GM12878 (cell line): ENCODE results near the gene ASTL. TPM values are rescaled to one million over a fixed set of nuclear protein-coding genes. Genes with fewer than 3 reads are reported as not detected.

Experiments used
- ATF3 ChIP-seq: IDR thresholded peaks from 2 replicates; pipeline ENCODE4 v1.6.1; 2011; ENCODE audit warnings: low read depth, mild to moderate bottlenecking, low read length, moderate library complexity, borderline replicate concordance; ENCODE audit errors: extremely low read depth
- ATF7 ChIP-seq: fragments of 450-650 bp; IDR thresholded peaks from 2 replicates; pipeline ENCODE4 v1.6.1; 2016; ENCODE audit warnings: low read depth, mild to moderate bottlenecking
- CHD2 ChIP-seq: IDR thresholded peaks from 2 replicates; pipeline ENCODE4 v1.6.1; 2011; ENCODE audit warnings: low read depth, low read length, improper control_type of control experiment, borderline replicate concordance
- EGR1 ChIP-seq, 2 experiments: IDR thresholded peaks; 1 replicate in 1 of 2; 2 replicates in 1 of 2; pipeline ENCODE4 v1.6.1; 2011 to 2012; ENCODE audit warnings: low read depth in 2 of 2, low read length in 2 of 2, borderline replicate concordance in 1 of 2, mild to moderate bottlenecking in 1 of 2, moderate library complexity in 1 of 2
- FOXK2 ChIP-seq: fragments of 450-650 bp; IDR thresholded peaks from 2 replicates; pipeline ENCODE4 v1.6.1; 2017; ENCODE audit warnings: mild to moderate bottlenecking, moderate library complexity
- IKZF1 ChIP-seq: fragments of 450-650 bp; conservative IDR thresholded peaks from 2 replicates; pipeline ENCODE4 v1.6.1; 2017; ENCODE audit warnings: antibody characterized with exemption, mild to moderate bottlenecking
- KLF5 ChIP-seq: fragments of 450-650 bp; IDR thresholded peaks from 2 replicates; pipeline ENCODE4 v1.6.1; 2014; ENCODE audit warnings: mild to moderate bottlenecking; ENCODE audit not compliant: partially characterized antibody
- MEF2A ChIP-seq: IDR thresholded peaks from 2 replicates; pipeline ENCODE4 v1.6.1; 2011; ENCODE audit warnings: low read depth, mild to moderate bottlenecking, low read length, moderate library complexity; ENCODE audit not compliant: insufficient read depth
- NFYB ChIP-seq: IDR thresholded peaks from 2 replicates; pipeline ENCODE4 v1.6.1; 2011; ENCODE audit warnings: low read depth, mild to moderate bottlenecking, low read length, improper control_type of control experiment, moderate library complexity; ENCODE audit not compliant: insufficient read depth
- PAX8 ChIP-seq: fragments of 450-650 bp; IDR thresholded peaks from 2 replicates; pipeline ENCODE4 v1.6.1; 2017; ENCODE audit warnings: mild to moderate bottlenecking, moderate library complexity
- POU2F2 ChIP-seq: IDR thresholded peaks from 3 replicates; pipeline ENCODE4 v1.6.1; 2011; ENCODE audit warnings: low read depth, mild to moderate bottlenecking, low read length, borderline replicate concordance
- SMAD1 ChIP-seq: fragments of 450-650 bp; IDR thresholded peaks from 2 replicates; pipeline ENCODE4 v1.6.1; 2018; ENCODE audit warnings: mild to moderate bottlenecking, low read depth; ENCODE audit not compliant: partially characterized antibody
- SP1 ChIP-seq: IDR thresholded peaks from one replicate; pipeline ENCODE4 v1.6.1; 2011; ENCODE audit warnings: low read depth, low read length
- TBL1XR1 ChIP-seq: IDR thresholded peaks from 2 replicates; pipeline ENCODE4 v1.6.1; 2012; ENCODE audit warnings: low read depth, low read length, improper control_type of control experiment
- TCF7 ChIP-seq: IDR thresholded peaks from 2 replicates; pipeline ENCODE4 v1.6.1; 2014; ENCODE audit warnings: antibody characterized with exemption, borderline replicate concordance
- ZBTB11 ChIP-seq: fragments of 450-650 bp; formaldehyde crosslinking; IDR thresholded peaks from 2 replicates; pipeline ENCODE4 v1.5.0; 2022; ENCODE audit warnings: mild to moderate bottlenecking, missing genetic modification characterization
- ZNF217 ChIP-seq: fragments of 450-650 bp; IDR thresholded peaks from 2 replicates; pipeline ENCODE4 v1.6.1; 2017; ENCODE audit warnings: antibody characterized with exemption, mild to moderate bottlenecking
- polyA plus RNA-seq, 11 experiments: library from polyadenylated mRNA; depleted of rRNA in 4 of 11; unstranded in 6 of 11; stranded (reverse) in 5 of 11; fragments of >200 nt; fragmentation: Nextera tagmentation in 4 of 11; fragmentation: Illumina TruSeq in 1 of 11; extraction: Ambion mirVana in 4 of 11; extraction: Trizol in 1 of 11; gene quantifications; 1 replicate in 1 of 11; 2 replicates in 10 of 11; pipeline versions ENCODE4 v1.2.1 to v1.2.3, GENCODE V29; 2011 to 2016; ENCODE audit warnings: inconsistent platforms in 2 of 11, missing spikeins in 2 of 11, low read depth in 1 of 11
- total RNA-seq, 4 experiments: library from RNA; depleted of rRNA in 3 of 4; stranded (reverse); fragments of >200 nt in 3 of 4; fragmentation: Illumina TruSeq in 1 of 4; extraction: Trizol in 1 of 4; gene quantifications; 2 replicates each; pipeline versions ENCODE4 v1.2.1 to v1.2.3, GENCODE V29; 2013 to 2021
- TF ChIP-seq, protein P1 (sequence below): IDR thresholded peaks from 2 replicates; pipeline ENCODE4 v1.6.1; 2012; ENCODE audit warnings: low read depth, low read length, improper control_type of control experiment
- TF ChIP-seq, protein P2 (sequence below): fragments of 450-650 bp; formaldehyde crosslinking; IDR thresholded peaks from 2 replicates; pipeline ENCODE4 v1.4.0; 2020; ENCODE audit warnings: mild to moderate bottlenecking, moderate library complexity

Gene ASTL
- total and polyA plus RNA-seq, 10 of the 15 experiments (the other 5 are each of a cell fraction or from before 2014, with no cell fraction given): 0.18 to 1.0 (median 0.38) TPM; not detected in 4

- TF ChIP-seq ATF7 (peak; percentile 87), CHD2 (peak; percentile 86), EGR1 (IDR thresholded peaks at IDR 0.05; ENCODE audit: borderline replicate concordance in 1 of 2, low read depth in 2 of 2, low read length in 2 of 2) (peak in 1 of 2 experiments; percentile 98; a peak in 2 of 3 replicates), ATF3 (no peak), MEF2A (peak; percentile 95), KLF5 (peak; percentile 75), ZNF217 (0 out of 2 replicates have a peak, but pooled peaks have one; percentile 18), PAX8 (no peak), NFYB (0 out of 2 replicates have a peak, but pooled peaks have one; percentile 6), IKZF1 (peak; percentile 95), FOXK2 (peak; percentile 56), ZBTB11 (CRISPR knock-in tag) (no peak), POU2F2 (peak; percentile 68; the same call in 1 of the 3 replicates), TBL1XR1 (peak; percentile 98), SP1 (peak; percentile 84), SMAD1 (peak; percentile 86), TCF7 (peak; percentile 45; the same call in 1 of the 2 replicates)
- TF ChIP-seq, protein P1, sequence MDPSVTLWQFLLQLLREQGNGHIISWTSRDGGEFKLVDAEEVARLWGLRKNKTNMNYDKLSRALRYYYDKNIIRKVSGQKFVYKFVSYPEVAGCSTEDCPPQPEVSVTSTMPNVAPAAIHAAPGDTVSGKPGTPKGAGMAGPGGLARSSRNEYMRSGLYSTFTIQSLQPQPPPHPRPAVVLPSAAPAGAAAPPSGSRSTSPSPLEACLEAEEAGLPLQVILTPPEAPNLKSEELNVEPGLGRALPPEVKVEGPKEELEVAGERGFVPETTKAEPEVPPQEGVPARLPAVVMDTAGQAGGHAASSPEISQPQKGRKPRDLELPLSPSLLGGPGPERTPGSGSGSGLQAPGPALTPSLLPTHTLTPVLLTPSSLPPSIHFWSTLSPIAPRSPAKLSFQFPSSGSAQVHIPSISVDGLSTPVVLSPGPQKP: peak; percentile 61
- TF ChIP-seq, protein P2, sequence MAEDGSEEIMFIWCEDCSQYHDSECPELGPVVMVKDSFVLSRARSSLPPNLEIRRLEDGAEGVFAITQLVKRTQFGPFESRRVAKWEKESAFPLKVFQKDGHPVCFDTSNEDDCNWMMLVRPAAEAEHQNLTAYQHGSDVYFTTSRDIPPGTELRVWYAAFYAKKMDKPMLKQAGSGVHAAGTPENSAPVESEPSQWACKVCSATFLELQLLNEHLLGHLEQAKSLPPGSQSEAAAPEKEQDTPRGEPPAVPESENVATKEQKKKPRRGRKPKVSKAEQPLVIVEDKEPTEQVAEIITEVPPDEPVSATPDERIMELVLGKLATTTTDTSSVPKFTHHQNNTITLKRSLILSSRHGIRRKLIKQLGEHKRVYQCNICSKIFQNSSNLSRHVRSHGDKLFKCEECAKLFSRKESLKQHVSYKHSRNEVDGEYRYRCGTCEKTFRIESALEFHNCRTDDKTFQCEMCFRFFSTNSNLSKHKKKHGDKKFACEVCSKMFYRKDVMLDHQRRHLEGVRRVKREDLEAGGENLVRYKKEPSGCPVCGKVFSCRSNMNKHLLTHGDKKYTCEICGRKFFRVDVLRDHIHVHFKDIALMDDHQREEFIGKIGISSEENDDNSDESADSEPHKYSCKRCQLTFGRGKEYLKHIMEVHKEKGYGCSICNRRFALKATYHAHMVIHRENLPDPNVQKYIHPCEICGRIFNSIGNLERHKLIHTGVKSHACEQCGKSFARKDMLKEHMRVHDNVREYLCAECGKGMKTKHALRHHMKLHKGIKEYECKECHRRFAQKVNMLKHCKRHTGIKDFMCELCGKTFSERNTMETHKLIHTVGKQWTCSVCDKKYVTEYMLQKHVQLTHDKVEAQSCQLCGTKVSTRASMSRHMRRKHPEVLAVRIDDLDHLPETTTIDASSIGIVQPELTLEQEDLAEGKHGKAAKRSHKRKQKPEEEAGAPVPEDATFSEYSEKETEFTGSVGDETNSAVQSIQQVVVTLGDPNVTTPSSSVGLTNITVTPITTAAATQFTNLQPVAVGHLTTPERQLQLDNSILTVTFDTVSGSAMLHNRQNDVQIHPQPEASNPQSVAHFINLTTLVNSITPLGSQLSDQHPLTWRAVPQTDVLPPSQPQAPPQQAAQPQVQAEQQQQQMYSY (CRISPR knock-in tag): no peak
Measured at GRCh38 chr2:96163768-96164429, 25.6 kb upstream of the ASTL start (continued).
